DOHH2 (cell line): ENCODE results near the gene ZFYVE26.

Experiments used
- H3F3A ChIP-seq: fragments of 200-600 bp; sonication (generic), shearing (Covaris generic); 2 replicates; pipeline ENCODE4 v1.6.0; 2016; ENCODE audit warnings: antibody characterized with exemption, mild to moderate bottlenecking; ENCODE audit not compliant: control insufficient read depth, insufficient read depth
- H3K27ac ChIP-seq: fragments of 200-600 bp; sonication (generic); 2 replicates; pipeline ENCODE4 v1.5.1; 2014; ENCODE audit warnings: low read depth, mild to moderate bottlenecking, low read length, moderate library complexity
- H3K27me3 ChIP-seq: fragments of 200-600 bp; sonication (generic); 2 replicates; pipeline ENCODE4 v1.6.1; 2014; ENCODE audit warnings: mild to moderate bottlenecking, low read length, mixed read lengths; ENCODE audit not compliant: control insufficient read depth
- H3K36me3 ChIP-seq: fragments of 200-600 bp; sonication (generic); 2 replicates; pipeline ENCODE4 v1.6.1; 2014; ENCODE audit warnings: mild to moderate bottlenecking, low read length, moderate library complexity, mixed read lengths; ENCODE audit not compliant: control insufficient read depth
- H3K4me1 ChIP-seq: fragments of 200-600 bp; sonication (generic); 2 replicates; pipeline ENCODE4 v1.6.1; 2014; ENCODE audit warnings: mild to moderate bottlenecking, low read length, mixed read lengths; ENCODE audit not compliant: control insufficient read depth
- H3K4me2 ChIP-seq: fragments of 200-600 bp; sonication (generic); 2 replicates; pipeline ENCODE4 v1.6.0; 2014; ENCODE audit warnings: mild to moderate bottlenecking, low read length, moderate library complexity
- H3K4me3 ChIP-seq: fragments of 200-600 bp; sonication (generic); 2 replicates; pipeline ENCODE4 v1.5.1; 2014; ENCODE audit warnings: mild to moderate bottlenecking, low read length, mixed read lengths
- H3K79me2 ChIP-seq: fragments of 200-600 bp; sonication (generic); 2 replicates; pipeline ENCODE4 v1.6.1; 2014; ENCODE audit warnings: mild to moderate bottlenecking, low read length, mixed read lengths; ENCODE audit not compliant: control insufficient read depth
- H3K9me2 ChIP-seq: fragments of 200-600 bp; sonication (generic); replicated peaks from 2 replicates; pipeline ENCODE4 v1.6.1; 2014; ENCODE audit warnings: mild to moderate bottlenecking, low read length, mixed read lengths; ENCODE audit not compliant: control insufficient read depth
- H3K9me3 ChIP-seq: fragments of 200-600 bp; sonication (generic); 2 replicates; pipeline ENCODE4 v1.6.1; 2014; ENCODE audit warnings: antibody characterized with exemption, low read length, mixed read lengths; ENCODE audit not compliant: control insufficient read depth, insufficient read depth
- H4K20me1 ChIP-seq: fragments of 200-600 bp; sonication (generic); 2 replicates; pipeline ENCODE4 v1.6.0; 2014; ENCODE audit warnings: low read depth, mild to moderate bottlenecking, antibody characterized with exemption, low read length, moderate library complexity; ENCODE audit not compliant: control insufficient read depth, insufficient read depth
- CTCF ChIP-seq: fragments of 200-600 bp; sonication (generic); IDR thresholded peaks from one replicate; pipeline ENCODE4 v1.5.1; 2014; ENCODE audit warnings: antibody characterized with exemption, mild to moderate bottlenecking, low read depth, low read length; ENCODE audit not compliant: poor library complexity, severe bottlenecking
- EZH2phosphoT487 ChIP-seq: fragments of 200-600 bp; sonication (generic); IDR thresholded peaks from 2 replicates; pipeline ENCODE4 v1.6.1; 2017; ENCODE audit warnings: borderline replicate concordance, mild to moderate bottlenecking, antibody characterized with exemption, low read length, moderate library complexity, mixed read lengths

The ZFYVE26 gene

GRCh38 chr14:67729072-67729885 lies 87.1 kb downstream of the ZFYVE26 start:
- no peaks in the 10 kb centered on the region for H3K79me2 ChIP-seq
- no peaks in the 10 kb centered on the region for H3K9me3 ChIP-seq
- TF ChIP-seq CTCF (no peak), EZH2phosphoT487 (no peak)
- H4K20me1 ChIP-seq: no peaks in the 10 kb centered on the region
- no peak overlapping the region for H3K4me2 ChIP-seq
- H3F3A ChIP-seq: no peaks in the 10 kb centered on the region
- H3K36me3 ChIP-seq: no peaks in the 10 kb centered on the region
- H3K4me3 ChIP-seq: no peak overlapping the region
- H3K27me3 ChIP-seq: peaks cover 6% of the 10 kb centered on the region
- no peak overlapping the region for H3K27ac ChIP-seq
- no peaks in the 10 kb centered on the region for H3K9me2 ChIP-seq
- no peaks in the 10 kb centered on the region for H3K4me1 ChIP-seq

GRCh38 chr14:67728258-67728657 lies 88.1 kb downstream of the ZFYVE26 start:
- H3K4me2 ChIP-seq: no peak overlapping the region
- H3K4me3 ChIP-seq: no peak overlapping the region
- H3K4me1 ChIP-seq: no peaks in the 10 kb centered on the region
- H3K27ac ChIP-seq: no peak overlapping the region
- H3K27me3 ChIP-seq: peaks cover 11% of the 10 kb centered on the region
- H3K9me2 ChIP-seq: no peaks in the 10 kb centered on the region
- no peaks in the 10 kb centered on the region for H4K20me1 ChIP-seq
- no peaks in the 10 kb centered on the region for H3F3A ChIP-seq
- H3K36me3 ChIP-seq: no peaks in the 10 kb centered on the region
- no peaks in the 10 kb centered on the region for H3K9me3 ChIP-seq
- H3K79me2 ChIP-seq: no peaks in the 10 kb centered on the region
- TF ChIP-seq EZH2phosphoT487 (no peak), CTCF (no peak)

GRCh38 chr14:67727361-67727760 lies 89.0 kb downstream of the ZFYVE26 start:
- no peaks in the 10 kb centered on the region for H3K36me3 ChIP-seq
- no peaks in the 10 kb centered on the region for H3K79me2 ChIP-seq
- TF ChIP-seq EZH2phosphoT487: no peak
- TF ChIP-seq CTCF: no peak
- no peaks in the 10 kb centered on the region for H3K9me2 ChIP-seq
- no peaks in the 10 kb centered on the region for H4K20me1 ChIP-seq
- peaks cover 19% of the 10 kb centered on the region for H3K27me3 ChIP-seq
- no peak overlapping the region for H3K27ac ChIP-seq
- no peaks in the 10 kb centered on the region for H3K4me1 ChIP-seq
- H3K4me3 ChIP-seq: no peak overlapping the region
- H3K4me2 ChIP-seq: no peak overlapping the region
- no peaks in the 10 kb centered on the region for H3K9me3 ChIP-seq
- H3F3A ChIP-seq: no peaks in the 10 kb centered on the region
